GM23338 (cell line): ENCODE measurements around the gene SLC4A7. TPM values are rescaled to one million over a fixed set of nuclear protein-coding genes. Genes with fewer than 3 reads are reported as not detected.

Experiments
- ATAC-seq: fragments of 200-7000 bp; cut with Tn5 transposase; 3 replicates; pipeline ENCODE4 v1.9.1; 2020
- DNase-seq: peaks from one replicate; pipeline ENCODE4 v3.0.0-alpha.2; 2015; ENCODE audit warnings: low spot score
- H2AFZ ChIP-seq: fragments of 200-600 bp; sonication (generic); 2 replicates; pipeline ENCODE4 v1.8.0; 2016; ENCODE audit warnings: antibody characterized with exemption, mild to moderate bottlenecking, moderate library complexity
- H3F3A ChIP-seq: fragments of 200-600 bp; sonication (generic); replicated peaks from 2 replicates; pipeline ENCODE4 v1.8.0; 2017; ENCODE audit warnings: antibody characterized with exemption, mixed run types, low read depth
- H3K27ac ChIP-seq: fragments of 200-600 bp; sonication (generic); 2 replicates; pipeline ENCODE4 v1.6.1; 2016; ENCODE audit warnings: low read depth
- H3K27me3 ChIP-seq: fragments of 200-600 bp; sonication (generic); 2 replicates; pipeline ENCODE4 v1.8.0; 2016; ENCODE audit warnings: mild to moderate bottlenecking, mixed run types, moderate library complexity; ENCODE audit not compliant: insufficient read depth
- H3K36me3 ChIP-seq: fragments of 200-600 bp; sonication (generic); 2 replicates; pipeline ENCODE4 v1.8.0; 2016; ENCODE audit warnings: mild to moderate bottlenecking; ENCODE audit not compliant: insufficient read depth
- H3K4me1 ChIP-seq: fragments of 200-600 bp; sonication (generic); 2 replicates; pipeline ENCODE4 v1.8.0; 2016; ENCODE audit warnings: mild to moderate bottlenecking, moderate library complexity; ENCODE audit not compliant: insufficient read depth
- H3K4me2 ChIP-seq: fragments of 200-600 bp; sonication (generic); 2 replicates; pipeline ENCODE4 v1.7.1; 2017; ENCODE audit warnings: mixed run types
- H3K4me3 ChIP-seq: fragments of 200-600 bp; sonication (generic); 2 replicates; pipeline ENCODE4 v1.6.1; 2016; ENCODE audit warnings: mixed run types
- H3K79me2 ChIP-seq: fragments of 200-600 bp; sonication (generic); replicated peaks from 2 replicates; pipeline ENCODE4 v1.8.0; 2017; ENCODE audit warnings: mild to moderate bottlenecking; ENCODE audit not compliant: insufficient read depth
- H3K9me2 ChIP-seq: fragments of 200-600 bp; sonication (generic); 2 replicates; pipeline ENCODE4 v1.8.0; 2017; ENCODE audit not compliant: insufficient read depth
- H4K20me1 ChIP-seq: fragments of 200-600 bp; sonication (generic); replicated peaks from 2 replicates; pipeline ENCODE4 v1.8.0; 2017; ENCODE audit warnings: mild to moderate bottlenecking; ENCODE audit not compliant: insufficient read depth
- H3K27ac Mint-ChIP-seq: 2 replicates; pipeline ENCODE4 v1.8.0; 2020; ENCODE audit warnings: inconsistent platforms, mild to moderate bottlenecking, moderate library complexity, mixed read lengths
- H3K27me3 Mint-ChIP-seq: 3 replicates; pipeline ENCODE4 v1.8.0; 2022; ENCODE audit warnings: low read depth, mild to moderate bottlenecking, moderate library complexity, mixed read lengths, inconsistent platforms; ENCODE audit not compliant: insufficient read depth, poor library complexity
- H3K36me3 Mint-ChIP-seq: 3 replicates; pipeline ENCODE4 v1.8.0; 2021; ENCODE audit warnings: low read depth, mild to moderate bottlenecking, inconsistent platforms, moderate library complexity, mixed read lengths
- H3K4me1 Mint-ChIP-seq: 3 replicates; pipeline ENCODE4 v1.8.0; 2020; ENCODE audit warnings: mild to moderate bottlenecking, inconsistent platforms, mixed read lengths
- H3K4me3 Mint-ChIP-seq: 3 replicates; pipeline ENCODE4 v1.8.0; 2021; ENCODE audit warnings: moderate library complexity, mild to moderate bottlenecking, inconsistent platforms, mixed read lengths
- H3K9me3 Mint-ChIP-seq: 3 replicates; pipeline ENCODE4 v1.8.0; 2020; ENCODE audit warnings: moderate library complexity, mild to moderate bottlenecking, inconsistent platforms, mixed read lengths
- CREB1 ChIP-seq: fragments of 250-450 bp; sonication (Bioruptor Pico); IDR thresholded peaks from 2 replicates; pipeline ENCODE4 v1.5.0; 2020; ENCODE audit warnings: low read depth, mild to moderate bottlenecking, moderate library complexity
- CTCF ChIP-seq, 2 experiments: fragments of 200-600 bp in 1 of 2; sonication (generic) in 1 of 2; conservative IDR thresholded peaks; 2 replicates each; pipeline versions ENCODE4 v1.5.1 to v1.6.1; 2016 to 2017; ENCODE audit warnings: antibody characterized with exemption in 2 of 2, low read depth in 2 of 2, mild to moderate bottlenecking in 2 of 2, moderate library complexity in 1 of 2
- ETS1 ChIP-seq: IDR thresholded peaks from 2 replicates; pipeline ENCODE4 v1.6.1; 2016; ENCODE audit warnings: antibody characterized with exemption
- EZH2 ChIP-seq: fragments of 200-600 bp; sonication (generic); IDR thresholded peaks from one replicate; pipeline ENCODE4 v1.8.0; 2017; ENCODE audit warnings: antibody characterized with exemption, mild to moderate bottlenecking, low read depth; ENCODE audit not compliant: unreplicated experiment
- EZH2phosphoT487 ChIP-seq: fragments of 200-600 bp; sonication (generic); IDR thresholded peaks from one replicate; pipeline ENCODE4 v1.8.1; 2018; ENCODE audit warnings: antibody characterized with exemption; ENCODE audit not compliant: unreplicated experiment
- JUNB ChIP-seq: IDR thresholded peaks from one replicate; pipeline ENCODE4 v1.6.1; 2016; ENCODE audit warnings: antibody characterized with exemption; ENCODE audit not compliant: unreplicated experiment
- NANOG ChIP-seq: IDR thresholded peaks from 2 replicates; pipeline ENCODE4 v1.6.1; 2016; ENCODE audit warnings: antibody characterized with exemption, borderline replicate concordance
- POLR2AphosphoS5 ChIP-seq: IDR thresholded peaks from 2 replicates; pipeline ENCODE4 v1.6.1; 2016; ENCODE audit warnings: antibody characterized with exemption, low read depth
- REST ChIP-seq: IDR thresholded peaks from one replicate; pipeline ENCODE4 v1.6.1; 2018; ENCODE audit warnings: antibody characterized with exemption; ENCODE audit not compliant: unreplicated experiment
- STAT1 ChIP-seq: IDR thresholded peaks from one replicate; pipeline ENCODE4 v1.6.1; 2016; ENCODE audit warnings: antibody characterized with exemption; ENCODE audit not compliant: unreplicated experiment
- ZNF114 ChIP-seq: fragments of 250-450 bp; sonication (Bioruptor Pico); IDR thresholded peaks from 2 replicates; pipeline ENCODE4 v1.5.0; 2020; ENCODE audit warnings: mild to moderate bottlenecking, moderate library complexity
- ZNF331 ChIP-seq: fragments of 250-450 bp; sonication (Bioruptor Pico); IDR thresholded peaks from 2 replicates; pipeline ENCODE4 v1.5.0; 2020; ENCODE audit warnings: low read depth, mild to moderate bottlenecking, moderate library complexity
- ZNF462 ChIP-seq: fragments of 250-450 bp; sonication (Bioruptor Pico); IDR thresholded peaks from 2 replicates; pipeline ENCODE4 v1.5.0; 2020; ENCODE audit warnings: mild to moderate bottlenecking, moderate library complexity
- polyA plus RNA-seq: library from polyadenylated mRNA; unstranded; fragments of >200 nt; fragmentation: Nextera tagmentation; extraction: Ambion mirVana; gene quantifications from 2 replicates; pipeline ENCODE4 v1.2.1, GENCODE V29; 2016
- total RNA-seq: library from RNA; depleted of rRNA; stranded (reverse); fragments of >200 nt; shearing (Covaris generic); gene quantifications from 2 replicates; pipeline ENCODE4 v1.2.3, GENCODE V29; 2014

The SLC4A7 gene
- total and polyA plus RNA-seq, 2 experiments from 2014 or later = 44.4 to 101 TPM

- H3K9me2 ChIP-seq = no peaks in the 10 kb centered on the region
- peaks cover 23% of the 10 kb centered on the region for H3K36me3 ChIP-seq
- no peaks in the 10 kb centered on the region for H3K4me1 ChIP-seq
- Mint-ChIP-seq H3K9me3 (no peaks in the 10 kb centered on the region), H3K36me3 (peaks cover 45% of the 10 kb centered on the region), H3K4me1 (no peaks in the 10 kb centered on the region), H3K27me3 (no peaks in the 10 kb centered on the region), H3K4me3 (no peak overlapping the region), H3K27ac (no peak overlapping the region)
- H3F3A ChIP-seq = no peaks in the 10 kb centered on the region
- H2AFZ ChIP-seq = no peak overlapping the region
- H4K20me1 ChIP-seq = no peaks in the 10 kb centered on the region
- no peak overlapping the region for H3K27ac ChIP-seq
- H3K4me3 ChIP-seq = no peak overlapping the region
- H3K79me2 ChIP-seq = no peaks in the 10 kb centered on the region
- TF ChIP-seq STAT1 (no peak), NANOG (no peak), EZH2 (no peak), JUNB (no peak), REST (no peak), CTCF (conservative IDR thresholded peaks at IDR 0.05; ENCODE audit: low read depth in 2 of 2) (no peak), ETS1 (no peak), CREB1 (CRISPR knock-in tag) (no peak), ZNF331 (CRISPR knock-in tag) (no peak), ZNF462 (no peak), EZH2phosphoT487 (no peak), POLR2AphosphoS5 (no peak), ZNF114 (no peak)
- H3K27me3 ChIP-seq = no peaks in the 10 kb centered on the region
- no peak for DNase-seq
- no peak for ATAC-seq
- H3K4me2 ChIP-seq = no peak overlapping the region
Observed at GRCh38 chr3:27380433-27381357, 103.5 kb downstream of the SLC4A7 start.
